Measurements from ENCODE around the gene OTULIN. TPM values are rescaled to one million over a fixed set of nuclear protein-coding genes. Genes with fewer than 3 reads are reported as not detected.

OTULIN gene
- total and polyA plus RNA-seq, 2 experiments from 2014 or later, result 24.3 to 43.9 TPM

DNA sequence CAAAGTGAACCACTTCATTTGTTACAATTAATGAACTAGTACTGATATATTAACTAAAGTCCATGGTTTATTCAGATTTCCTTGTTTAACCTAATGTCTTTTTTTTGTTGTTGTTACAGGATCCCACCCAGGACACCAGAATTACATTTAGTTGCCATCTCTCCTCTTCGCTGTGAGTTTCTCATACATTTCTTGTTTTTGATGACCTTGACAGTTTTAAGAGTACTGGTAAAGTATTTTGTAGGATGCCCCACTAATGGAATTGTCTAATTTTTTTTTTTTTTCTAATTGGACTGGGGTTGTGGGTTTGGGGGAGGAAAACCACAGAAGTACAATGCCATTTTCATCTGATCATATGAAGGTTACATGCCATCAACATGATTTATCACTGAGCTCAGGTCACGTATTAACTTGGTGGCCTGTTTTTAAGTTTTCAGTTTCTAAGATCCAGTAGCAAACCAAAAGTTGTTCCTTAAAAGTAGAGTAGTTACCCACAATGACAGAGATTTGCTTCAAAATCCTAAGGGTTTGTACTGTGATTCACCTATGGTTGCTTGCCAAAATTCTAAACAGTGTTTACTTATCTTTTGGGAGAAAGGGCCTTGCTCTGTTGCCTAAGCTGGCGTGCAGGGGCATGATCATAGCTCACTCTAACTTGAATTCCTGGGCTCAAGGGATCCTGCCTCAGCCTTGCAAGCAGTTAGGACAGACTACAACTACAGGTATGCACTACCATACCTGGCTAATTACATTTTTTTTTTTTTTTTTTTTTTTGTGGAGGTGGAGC lies 4.5 kb upstream of the OTULIN start:
- H2AFZ ChIP-seq, result no peak overlapping the region
- H3K4me3 Mint-ChIP-seq, result no peak overlapping the region
- no peak for ATAC-seq

More for the DNA sequence above, 4.5 kb upstream of the OTULIN start:
- Mint-ChIP-seq H3K27ac (no peak overlapping the region), H3K36me3 (ENCODE audit: low read depth) (no peaks in the 10 kb centered on the region; the same call in 2 of the 3 replicates), H3K27me3 (ENCODE audit: insufficient read depth, low read depth, poor library complexity) (peaks cover 14% of the 10 kb centered on the region), H3K4me1 (peaks cover 7% of the 10 kb centered on the region), H3K9me3 (no peaks in the 10 kb centered on the region)
- Histone ChIP-seq H3K4me2 (no peak overlapping the region), H4K20me1 (replicated peaks; ENCODE audit: insufficient read depth) (no peaks in the 10 kb centered on the region), H3K27me3 (ENCODE audit: insufficient read depth) (peaks cover 18% of the 10 kb centered on the region), H3K27ac (ENCODE audit: low read depth) (no peak overlapping the region), H3K79me2 (replicated peaks; ENCODE audit: insufficient read depth) (no peaks in the 10 kb centered on the region), H3K36me3 (ENCODE audit: insufficient read depth) (no peaks in the 10 kb centered on the region), H3K4me3 (no peak overlapping the region), H3F3A (replicated peaks; ENCODE audit: low read depth) (0 out of 2 replicates have a peak, but pooled peaks cover 3% of the 10 kb centered on the region), H3K4me1 (ENCODE audit: insufficient read depth) (peaks cover 5% of the 10 kb centered on the region), H3K9me2 (ENCODE audit: insufficient read depth) (peaks cover 4% of the 10 kb centered on the region)
- no peak for DNase-seq (ENCODE audit: low spot score)
- TF ChIP-seq EZH2 (IDR thresholded peaks at IDR 0.05; ENCODE audit: low read depth, unreplicated experiment) (no peak), EZH2phosphoT487 (IDR thresholded peaks at IDR 0.05; ENCODE audit: unreplicated experiment) (no peak), NANOG (IDR thresholded peaks at IDR 0.05; ENCODE audit: borderline replicate concordance) (no peak), ZNF114 (CRISPR knock-in tag; IDR thresholded peaks at IDR 0.05) (no peak), CREB1 (CRISPR knock-in tag; IDR thresholded peaks at IDR 0.05; ENCODE audit: low read depth) (no peak), ZNF331 (CRISPR knock-in tag; IDR thresholded peaks at IDR 0.05; ENCODE audit: low read depth) (no peak), STAT1 (IDR thresholded peaks at IDR 0.05; ENCODE audit: unreplicated experiment) (no peak), POLR2AphosphoS5 (IDR thresholded peaks at IDR 0.05; ENCODE audit: low read depth) (no peak), JUNB (IDR thresholded peaks at IDR 0.05; ENCODE audit: unreplicated experiment) (no peak)
- TF ChIP-seq, protein P1, sequence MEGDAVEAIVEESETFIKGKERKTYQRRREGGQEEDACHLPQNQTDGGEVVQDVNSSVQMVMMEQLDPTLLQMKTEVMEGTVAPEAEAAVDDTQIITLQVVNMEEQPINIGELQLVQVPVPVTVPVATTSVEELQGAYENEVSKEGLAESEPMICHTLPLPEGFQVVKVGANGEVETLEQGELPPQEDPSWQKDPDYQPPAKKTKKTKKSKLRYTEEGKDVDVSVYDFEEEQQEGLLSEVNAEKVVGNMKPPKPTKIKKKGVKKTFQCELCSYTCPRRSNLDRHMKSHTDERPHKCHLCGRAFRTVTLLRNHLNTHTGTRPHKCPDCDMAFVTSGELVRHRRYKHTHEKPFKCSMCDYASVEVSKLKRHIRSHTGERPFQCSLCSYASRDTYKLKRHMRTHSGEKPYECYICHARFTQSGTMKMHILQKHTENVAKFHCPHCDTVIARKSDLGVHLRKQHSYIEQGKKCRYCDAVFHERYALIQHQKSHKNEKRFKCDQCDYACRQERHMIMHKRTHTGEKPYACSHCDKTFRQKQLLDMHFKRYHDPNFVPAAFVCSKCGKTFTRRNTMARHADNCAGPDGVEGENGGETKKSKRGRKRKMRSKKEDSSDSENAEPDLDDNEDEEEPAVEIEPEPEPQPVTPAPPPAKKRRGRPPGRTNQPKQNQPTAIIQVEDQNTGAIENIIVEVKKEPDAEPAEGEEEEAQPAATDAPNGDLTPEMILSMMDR (conservative IDR thresholded peaks at IDR 0.05; ENCODE audit: low read depth in 2 of 2), result no peak
- TF ChIP-seq, protein P2, sequence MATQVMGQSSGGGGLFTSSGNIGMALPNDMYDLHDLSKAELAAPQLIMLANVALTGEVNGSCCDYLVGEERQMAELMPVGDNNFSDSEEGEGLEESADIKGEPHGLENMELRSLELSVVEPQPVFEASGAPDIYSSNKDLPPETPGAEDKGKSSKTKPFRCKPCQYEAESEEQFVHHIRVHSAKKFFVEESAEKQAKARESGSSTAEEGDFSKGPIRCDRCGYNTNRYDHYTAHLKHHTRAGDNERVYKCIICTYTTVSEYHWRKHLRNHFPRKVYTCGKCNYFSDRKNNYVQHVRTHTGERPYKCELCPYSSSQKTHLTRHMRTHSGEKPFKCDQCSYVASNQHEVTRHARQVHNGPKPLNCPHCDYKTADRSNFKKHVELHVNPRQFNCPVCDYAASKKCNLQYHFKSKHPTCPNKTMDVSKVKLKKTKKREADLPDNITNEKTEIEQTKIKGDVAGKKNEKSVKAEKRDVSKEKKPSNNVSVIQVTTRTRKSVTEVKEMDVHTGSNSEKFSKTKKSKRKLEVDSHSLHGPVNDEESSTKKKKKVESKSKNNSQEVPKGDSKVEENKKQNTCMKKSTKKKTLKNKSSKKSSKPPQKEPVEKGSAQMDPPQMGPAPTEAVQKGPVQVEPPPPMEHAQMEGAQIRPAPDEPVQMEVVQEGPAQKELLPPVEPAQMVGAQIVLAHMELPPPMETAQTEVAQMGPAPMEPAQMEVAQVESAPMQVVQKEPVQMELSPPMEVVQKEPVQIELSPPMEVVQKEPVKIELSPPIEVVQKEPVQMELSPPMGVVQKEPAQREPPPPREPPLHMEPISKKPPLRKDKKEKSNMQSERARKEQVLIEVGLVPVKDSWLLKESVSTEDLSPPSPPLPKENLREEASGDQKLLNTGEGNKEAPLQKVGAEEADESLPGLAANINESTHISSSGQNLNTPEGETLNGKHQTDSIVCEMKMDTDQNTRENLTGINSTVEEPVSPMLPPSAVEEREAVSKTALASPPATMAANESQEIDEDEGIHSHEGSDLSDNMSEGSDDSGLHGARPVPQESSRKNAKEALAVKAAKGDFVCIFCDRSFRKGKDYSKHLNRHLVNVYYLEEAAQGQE (IDR thresholded peaks at IDR 0.05; ENCODE audit: unreplicated experiment), result no peak
- TF ChIP-seq, protein P3, sequence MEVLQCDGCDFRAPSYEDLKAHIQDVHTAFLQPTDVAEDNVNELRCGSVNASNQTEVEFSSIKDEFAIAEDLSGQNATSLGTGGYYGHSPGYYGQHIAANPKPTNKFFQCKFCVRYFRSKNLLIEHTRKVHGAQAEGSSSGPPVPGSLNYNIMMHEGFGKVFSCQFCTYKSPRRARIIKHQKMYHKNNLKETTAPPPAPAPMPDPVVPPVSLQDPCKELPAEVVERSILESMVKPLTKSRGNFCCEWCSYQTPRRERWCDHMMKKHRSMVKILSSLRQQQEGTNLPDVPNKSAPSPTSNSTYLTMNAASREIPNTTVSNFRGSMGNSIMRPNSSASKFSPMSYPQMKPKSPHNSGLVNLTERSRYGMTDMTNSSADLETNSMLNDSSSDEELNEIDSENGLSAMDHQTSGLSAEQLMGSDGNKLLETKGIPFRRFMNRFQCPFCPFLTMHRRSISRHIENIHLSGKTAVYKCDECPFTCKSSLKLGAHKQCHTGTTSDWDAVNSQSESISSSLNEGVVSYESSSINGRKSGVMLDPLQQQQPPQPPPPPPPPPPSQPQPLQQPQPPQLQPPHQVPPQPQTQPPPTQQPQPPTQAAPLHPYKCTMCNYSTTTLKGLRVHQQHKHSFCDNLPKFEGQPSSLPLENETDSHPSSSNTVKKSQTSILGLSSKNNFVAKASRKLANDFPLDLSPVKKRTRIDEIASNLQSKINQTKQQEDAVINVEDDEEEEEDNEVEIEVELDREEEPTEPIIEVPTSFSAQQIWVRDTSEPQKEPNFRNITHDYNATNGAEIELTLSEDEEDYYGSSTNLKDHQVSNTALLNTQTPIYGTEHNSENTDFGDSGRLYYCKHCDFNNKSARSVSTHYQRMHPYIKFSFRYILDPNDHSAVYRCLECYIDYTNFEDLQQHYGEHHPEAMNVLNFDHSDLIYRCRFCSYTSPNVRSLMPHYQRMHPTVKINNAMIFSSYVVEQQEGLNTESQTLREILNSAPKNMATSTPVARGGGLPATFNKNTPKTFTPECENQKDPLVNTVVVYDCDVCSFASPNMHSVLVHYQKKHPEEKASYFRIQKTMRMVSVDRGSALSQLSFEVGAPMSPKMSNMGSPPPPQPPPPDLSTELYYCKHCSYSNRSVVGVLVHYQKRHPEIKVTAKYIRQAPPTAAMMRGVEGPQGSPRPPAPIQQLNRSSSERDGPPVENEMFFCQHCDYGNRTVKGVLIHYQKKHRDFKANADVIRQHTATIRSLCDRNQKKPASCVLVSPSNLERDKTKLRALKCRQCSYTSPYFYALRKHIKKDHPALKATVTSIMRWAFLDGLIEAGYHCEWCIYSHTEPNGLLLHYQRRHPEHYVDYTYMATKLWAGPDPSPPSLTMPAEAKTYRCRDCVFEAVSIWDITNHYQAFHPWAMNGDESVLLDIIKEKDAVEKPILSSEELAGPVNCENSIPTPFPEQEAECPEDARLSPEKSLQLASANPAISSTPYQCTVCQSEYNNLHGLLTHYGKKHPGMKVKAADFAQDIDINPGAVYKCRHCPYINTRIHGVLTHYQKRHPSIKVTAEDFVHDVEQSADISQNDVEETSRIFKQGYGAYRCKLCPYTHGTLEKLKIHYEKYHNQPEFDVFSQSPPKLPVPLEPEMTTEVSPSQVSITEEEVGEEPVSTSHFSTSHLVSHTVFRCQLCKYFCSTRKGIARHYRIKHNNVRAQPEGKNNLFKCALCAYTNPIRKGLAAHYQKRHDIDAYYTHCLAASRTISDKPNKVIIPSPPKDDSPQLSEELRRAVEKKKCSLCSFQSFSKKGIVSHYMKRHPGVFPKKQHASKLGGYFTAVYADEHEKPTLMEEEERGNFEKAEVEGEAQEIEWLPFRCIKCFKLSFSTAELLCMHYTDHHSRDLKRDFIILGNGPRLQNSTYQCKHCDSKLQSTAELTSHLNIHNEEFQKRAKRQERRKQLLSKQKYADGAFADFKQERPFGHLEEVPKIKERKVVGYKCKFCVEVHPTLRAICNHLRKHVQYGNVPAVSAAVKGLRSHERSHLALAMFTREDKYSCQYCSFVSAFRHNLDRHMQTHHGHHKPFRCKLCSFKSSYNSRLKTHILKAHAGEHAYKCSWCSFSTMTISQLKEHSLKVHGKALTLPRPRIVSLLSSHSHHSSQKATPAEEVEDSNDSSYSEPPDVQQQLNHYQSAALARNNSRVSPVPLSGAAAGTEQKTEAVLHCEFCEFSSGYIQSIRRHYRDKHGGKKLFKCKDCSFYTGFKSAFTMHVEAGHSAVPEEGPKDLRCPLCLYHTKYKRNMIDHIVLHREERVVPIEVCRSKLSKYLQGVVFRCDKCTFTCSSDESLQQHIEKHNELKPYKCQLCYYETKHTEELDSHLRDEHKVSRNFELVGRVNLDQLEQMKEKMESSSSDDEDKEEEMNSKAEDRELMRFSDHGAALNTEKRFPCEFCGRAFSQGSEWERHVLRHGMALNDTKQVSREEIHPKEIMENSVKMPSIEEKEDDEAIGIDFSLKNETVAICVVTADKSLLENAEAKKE (CRISPR knock-in tag; IDR thresholded peaks at IDR 0.05), result no peak
- TF ChIP-seq, protein P4, sequence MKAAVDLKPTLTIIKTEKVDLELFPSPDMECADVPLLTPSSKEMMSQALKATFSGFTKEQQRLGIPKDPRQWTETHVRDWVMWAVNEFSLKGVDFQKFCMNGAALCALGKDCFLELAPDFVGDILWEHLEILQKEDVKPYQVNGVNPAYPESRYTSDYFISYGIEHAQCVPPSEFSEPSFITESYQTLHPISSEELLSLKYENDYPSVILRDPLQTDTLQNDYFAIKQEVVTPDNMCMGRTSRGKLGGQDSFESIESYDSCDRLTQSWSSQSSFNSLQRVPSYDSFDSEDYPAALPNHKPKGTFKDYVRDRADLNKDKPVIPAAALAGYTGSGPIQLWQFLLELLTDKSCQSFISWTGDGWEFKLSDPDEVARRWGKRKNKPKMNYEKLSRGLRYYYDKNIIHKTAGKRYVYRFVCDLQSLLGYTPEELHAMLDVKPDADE (IDR thresholded peaks at IDR 0.05), result no peak

Measured in GM23338 (cell line).